Measurements from ENCODE around the gene CFAP54. TPM values are rescaled to one million over a fixed set of nuclear protein-coding genes. Genes with fewer than 3 reads are reported as not detected.

The CFAP54 gene
- total and polyA plus RNA-seq, 2 of the 4 experiments (the other 2 are of a cell fraction) = 0.18 to 0.41 TPM

- no peak overlapping the region for H2AK5ac ChIP-seq (ENCODE audit: low read depth, low read length)
- CTCF ChIA-PET = no interaction called here
- in situ Hi-C loops (cut with MboI; ENCODE audit: low sequenced_read_pairs) = no loop called here
These were observed 368.8 kb downstream of the CFAP54 start for GRCh38 chr12:96858162-96858561.

More at GRCh38 chr12:96858162-96858561, 368.8 kb downstream of the CFAP54 start:
- intact Hi-C loops (cut with micrococcal nuclease) = no loop called here
- no peak overlapping the region for H3K56ac ChIP-seq (ENCODE audit: extremely low read depth, insufficient read depth, low read length)
- TF ChIP-seq MAFK (IDR thresholded peaks at IDR 0.05; ENCODE audit: low read depth, low read length) (no peak), CEBPB (IDR thresholded peaks at IDR 0.05; ENCODE audit: low read depth, low read length) (no peak), CHD1 (IDR thresholded peaks at IDR 0.05; ENCODE audit: low read depth, low read length) (no peak), RAD21 (IDR thresholded peaks at IDR 0.05; ENCODE audit: low read length) (no peak)
- H4K20me1 ChIP-seq (ENCODE audit: insufficient read depth, low read length) = no peaks in the 10 kb centered on the region
- H2BK15ac ChIP-seq (ENCODE audit: low read depth, low read length) = no peak overlapping the region
- no peaks in the 10 kb centered on the region for H3K79me1 ChIP-seq (ENCODE audit: low read depth in 1 of 2, low read length in 2 of 2)
- no peaks in the 10 kb centered on the region for H3K9me1 ChIP-seq (ENCODE audit: insufficient read depth, low read length)
- no peaks in the 10 kb centered on the region for H3K4me1 ChIP-seq (ENCODE audit: control insufficient read depth, insufficient read depth, low read length)
- no peaks in the 10 kb centered on the region for H3K27me3 ChIP-seq (ENCODE audit: control insufficient read depth, insufficient read depth, low read length)
- no peak overlapping the region for H3K18ac ChIP-seq (ENCODE audit: low read depth, low read length)
- H2BK5ac ChIP-seq (ENCODE audit: low read depth, low read length, poor library complexity, severe bottlenecking) = no peak overlapping the region
- no peak overlapping the region for H3K27ac ChIP-seq (ENCODE audit: insufficient read depth, low read length)
- POLR2A ChIA-PET (ENCODE audit: unreplicated experiment) = no interaction called here
- no CpG with 5 or more reads among the region's 1 CpG for WGBS, 2 experiments (ENCODE audit: extremely low coverage in 2 of 2, insufficient read length in 1 of 2)
- no peaks in the 10 kb centered on the region for H3K9me3 ChIP-seq (ENCODE audit: control insufficient read depth, insufficient read depth, low read length)
- H2BK20ac ChIP-seq (ENCODE audit: low read depth, low read length) = no peak overlapping the region
- no peak overlapping the region for H4K8ac ChIP-seq (ENCODE audit: low read depth in 2 of 2, low read length in 2 of 2)
- H3K4ac ChIP-seq (ENCODE audit: low read depth, low read length) = no peak overlapping the region
- H3K4me2 ChIP-seq (ENCODE audit: low read depth, low read length) = no peak overlapping the region
- dilution Hi-C loops (cut with HindIII; ENCODE audit: low sequenced_read_pairs, unreplicated experiment) = no loop called here
- ATAC-seq (ENCODE audit: low read depth) (no peak), DNase-seq (no peak)
- H2AK9ac ChIP-seq (replicated peaks; ENCODE audit: low read depth, low read length, poor library complexity) = no peak overlapping the region
- H2AFZ ChIP-seq (replicated peaks; ENCODE audit: low read length, poor library complexity) = no peak overlapping the region
- H4K91ac ChIP-seq (ENCODE audit: insufficient read depth, low read depth, low read length) = no peak overlapping the region
- H4K5ac ChIP-seq (ENCODE audit: low read depth, low read length) = no peak overlapping the region
- no peak overlapping the region for H3K14ac ChIP-seq (replicated peaks; ENCODE audit: low read depth, low read length)
- no peak overlapping the region for H2BK120ac ChIP-seq (ENCODE audit: low read depth, low read length)
- H3K23ac ChIP-seq (ENCODE audit: low read depth, low read length) = no peak overlapping the region
- no peak overlapping the region for H3K4me3 ChIP-seq (ENCODE audit: insufficient read depth, low read depth, low read length)
- BruUV-seq (replicated peaks) = no TSS peak
- no peak overlapping the region for H3K9ac ChIP-seq (ENCODE audit: low read depth, low read length)
- no peaks in the 10 kb centered on the region for H3K36me3 ChIP-seq (ENCODE audit: control insufficient read depth, insufficient read depth, low read length)

Data from IMR-90 (cell line).